GDM1 (cell line): ENCODE measurements around the gene SEMA5A.

Experiments
- DNase-seq: peaks from one replicate; lab custom pipeline; 2025; lab: John Stamatoyannopoulos, UW

SEMA5A gene

DNA sequence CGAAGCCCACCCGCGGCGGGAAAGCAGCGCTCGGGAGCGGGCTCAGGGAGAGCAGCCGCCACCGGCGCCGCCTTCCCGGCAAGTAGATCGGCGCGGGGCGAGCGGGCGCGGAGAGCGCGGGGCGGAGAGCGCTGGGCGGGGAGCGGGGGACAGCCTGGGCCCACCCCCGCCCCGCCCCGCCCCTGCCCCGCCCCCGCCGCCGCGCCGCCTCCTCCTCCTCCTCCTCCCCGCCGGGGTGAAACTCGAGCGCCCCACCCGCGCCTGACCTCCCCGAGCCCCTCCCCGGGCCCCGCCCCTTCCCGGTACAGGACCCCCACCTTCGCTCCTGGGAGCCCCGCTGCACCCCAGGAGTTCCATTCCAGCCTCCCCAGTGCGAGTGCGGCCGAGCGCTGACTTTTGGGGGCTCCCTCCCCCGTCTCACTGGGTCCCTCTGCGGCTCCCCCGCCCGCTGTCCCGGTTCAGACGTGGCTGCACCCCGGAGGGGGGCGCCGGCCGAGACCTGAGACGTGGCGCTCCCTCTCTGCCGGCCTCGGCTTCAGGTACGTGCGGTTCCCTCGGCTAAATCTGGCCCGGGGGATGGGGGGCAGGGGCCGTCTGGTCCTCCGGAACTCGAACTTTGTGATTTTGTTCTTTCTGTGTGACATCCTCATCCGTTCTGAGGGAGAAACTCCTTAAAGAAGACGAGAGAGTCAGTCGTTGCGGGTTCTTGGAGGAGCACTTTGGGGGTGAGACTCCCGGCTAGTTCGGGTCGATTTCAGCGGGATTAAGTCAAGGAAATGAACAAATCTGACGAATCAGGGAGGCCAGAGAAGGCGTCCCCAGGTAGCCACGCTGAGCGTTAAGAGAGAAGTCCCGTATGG is at the start of gene SEMA5A:
TSS of gene SEMA5A (minus strand) at position 84 of the 860 bp plus-strand sequence. CDS start 166,129 bp downstream, outside the sequence.
- DNase-seq = no peak

GRCh38 chr5:9594913-9595312 is 49.0 kb upstream of the SEMA5A start:
- DNase-seq = no peak

DNA sequence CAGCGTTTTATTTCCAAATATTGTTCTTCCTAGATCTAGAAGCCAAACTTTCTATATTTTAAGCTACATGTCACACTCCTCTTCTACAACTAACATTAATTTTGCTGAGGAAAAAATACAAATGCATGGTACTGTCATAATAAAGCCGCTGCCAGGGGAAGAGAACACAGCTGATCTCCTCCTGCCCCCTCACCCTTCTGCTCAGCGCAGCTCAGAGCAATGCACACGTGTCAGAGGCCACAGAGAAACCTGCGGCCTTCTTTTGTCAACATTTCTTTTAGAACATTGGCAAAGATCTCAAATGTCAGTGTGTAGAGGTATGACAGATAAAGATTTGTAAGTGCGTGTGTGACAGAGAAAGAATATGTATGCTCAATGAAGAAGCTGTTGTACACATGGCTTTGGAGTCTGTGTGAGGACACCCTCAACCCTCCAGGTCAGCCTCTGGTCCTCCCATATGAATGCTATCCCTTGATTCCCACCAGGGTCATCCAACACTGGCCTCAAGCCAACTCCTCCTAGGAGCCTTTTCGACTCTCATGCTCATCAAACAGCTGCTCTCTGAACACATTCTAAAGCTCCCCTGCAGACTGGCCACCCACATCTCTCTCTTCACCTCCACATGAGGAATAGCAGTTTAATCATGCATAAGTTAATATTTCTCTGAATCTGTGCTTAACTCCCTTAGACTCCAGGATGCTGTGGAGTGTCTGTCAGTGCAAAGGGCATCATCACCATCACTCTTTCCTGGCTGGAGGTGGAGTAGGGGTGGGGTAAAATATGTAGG is 43.4 kb upstream of the SEMA5A start:
- no peak for DNase-seq

- DNase-seq = no peak
These were observed 42.4 kb upstream of the SEMA5A start for GRCh38 chr5:9588254-9588653.

GRCh38 chr5:9587135-9587534 is 41.3 kb upstream of the SEMA5A start:
- no peak for DNase-seq

- DNase-seq = no peak
These were observed 36.5 kb upstream of the SEMA5A start for GRCh38 chr5:9582406-9582805.

GRCh38 chr5:9573796-9574195 is 27.9 kb upstream of the SEMA5A start:
- no peak for DNase-seq

- no peak for DNase-seq
These were observed 26.4 kb upstream of the SEMA5A start for GRCh38 chr5:9572246-9572645.

DNA sequence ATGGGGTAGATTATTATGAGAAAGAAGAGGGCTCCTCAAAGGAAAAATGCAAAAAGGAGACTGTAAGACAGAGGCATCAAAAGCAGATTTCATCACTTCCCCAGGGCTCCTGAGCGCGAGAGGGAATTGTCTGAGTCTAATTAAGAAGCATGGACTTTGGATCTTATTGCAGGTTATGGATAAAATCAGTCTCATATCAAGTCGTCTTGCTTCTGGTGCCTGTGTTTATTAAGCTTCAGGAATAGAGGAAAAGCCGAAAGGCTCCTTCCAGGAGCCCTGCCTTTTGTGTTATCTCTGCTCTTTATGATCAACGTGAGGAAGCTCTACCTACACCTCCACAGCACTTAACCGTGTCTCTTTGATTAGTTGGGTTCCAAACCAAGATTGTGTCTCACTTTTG is 25.0 kb upstream of the SEMA5A start:
- no peak for DNase-seq

DNA sequence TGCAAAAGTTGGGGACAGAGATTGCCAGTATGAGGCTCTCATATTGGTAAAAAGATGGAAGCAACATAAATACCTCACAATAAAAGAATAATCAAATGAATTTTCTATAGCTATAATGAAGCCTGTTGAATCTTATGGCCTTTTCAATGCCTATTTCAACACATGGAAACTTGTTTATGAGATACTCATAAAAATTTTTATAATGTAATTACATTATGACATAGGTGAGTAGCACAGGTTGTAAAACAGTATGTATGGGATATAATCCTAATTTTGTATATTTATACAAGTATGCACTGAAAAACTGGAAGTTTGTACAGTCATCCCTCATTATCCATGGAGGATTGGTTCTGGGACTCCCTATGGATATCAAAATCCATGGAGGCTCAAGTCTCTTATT is 21.2 kb upstream of the SEMA5A start:
- DNase-seq = no peak

GRCh38 chr5:9564752-9565151 is 18.9 kb upstream of the SEMA5A start:
- no peak for DNase-seq

DNA sequence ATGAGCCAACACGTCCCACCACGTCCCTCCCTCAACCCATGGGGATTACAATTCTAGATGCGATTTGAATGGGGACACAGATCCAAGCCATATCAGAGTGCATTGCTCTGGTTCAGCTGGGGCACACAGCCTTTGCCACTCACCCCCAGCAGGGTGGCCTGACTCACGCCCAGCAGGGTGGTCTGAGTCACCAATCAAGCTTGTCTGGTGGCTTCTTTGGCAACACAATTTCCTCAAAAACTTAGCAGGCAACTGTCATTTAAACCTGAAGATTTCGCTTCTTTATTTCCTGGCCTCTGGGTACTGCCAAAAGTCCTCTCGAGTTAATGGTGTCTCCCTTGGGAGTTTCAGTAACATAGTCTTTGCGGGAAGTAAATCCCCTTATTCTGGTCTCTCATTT is 16.3 kb upstream of the SEMA5A start:
- no peak for DNase-seq

DNA sequence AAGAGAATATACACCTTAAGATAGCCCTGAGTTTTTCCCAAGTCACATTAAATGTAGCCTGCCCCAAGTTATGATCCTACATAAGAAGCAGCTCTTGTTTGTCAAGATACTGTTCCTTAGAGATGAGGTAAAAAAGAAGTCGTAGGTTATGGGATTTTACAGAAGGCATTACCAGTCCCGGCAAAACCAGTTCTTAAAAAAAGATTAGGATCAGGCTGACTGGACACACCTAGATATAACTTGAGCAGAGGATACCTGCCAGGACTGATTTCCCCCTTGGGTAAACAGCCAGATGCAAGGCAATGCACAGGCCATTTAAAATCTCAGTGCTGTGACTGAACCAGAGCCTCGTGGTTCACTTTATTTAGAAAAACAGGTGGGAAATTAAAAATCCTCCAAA is 14.1 kb upstream of the SEMA5A start:
- DNase-seq = no peak

DNA sequence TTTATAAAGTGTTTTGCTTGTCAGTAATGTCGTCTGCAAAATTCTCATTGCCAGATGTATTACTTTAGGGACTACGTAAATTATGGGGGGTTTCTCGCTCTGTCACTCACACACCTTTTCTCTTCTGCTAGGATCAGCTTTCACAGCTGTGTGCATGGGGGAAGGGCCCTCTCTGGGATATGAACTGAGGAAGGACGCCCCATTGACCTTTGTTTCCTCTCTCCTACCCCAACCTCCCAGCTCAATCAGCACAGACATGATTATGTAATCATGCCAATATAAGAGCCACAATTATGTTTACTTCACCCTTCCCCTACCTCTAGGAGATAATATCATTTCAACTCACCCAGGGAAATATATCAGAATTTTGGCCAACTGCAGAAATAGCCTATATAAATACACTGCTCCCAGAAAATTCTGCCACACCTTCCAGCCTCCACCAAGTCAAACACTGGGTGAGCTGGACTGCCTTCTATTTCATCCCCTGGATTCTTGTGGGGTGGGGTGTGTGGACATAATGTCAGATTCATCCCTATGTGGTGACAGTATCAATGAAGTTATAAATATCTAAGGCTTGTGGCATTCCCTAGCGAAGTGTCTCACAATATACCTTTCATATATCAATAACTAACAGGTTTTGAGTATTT is 12.6 kb upstream of the SEMA5A start:
- no peak for DNase-seq

- no peak for DNase-seq
These were observed 11.8 kb upstream of the SEMA5A start for GRCh38 chr5:9557696-9558095.

DNA sequence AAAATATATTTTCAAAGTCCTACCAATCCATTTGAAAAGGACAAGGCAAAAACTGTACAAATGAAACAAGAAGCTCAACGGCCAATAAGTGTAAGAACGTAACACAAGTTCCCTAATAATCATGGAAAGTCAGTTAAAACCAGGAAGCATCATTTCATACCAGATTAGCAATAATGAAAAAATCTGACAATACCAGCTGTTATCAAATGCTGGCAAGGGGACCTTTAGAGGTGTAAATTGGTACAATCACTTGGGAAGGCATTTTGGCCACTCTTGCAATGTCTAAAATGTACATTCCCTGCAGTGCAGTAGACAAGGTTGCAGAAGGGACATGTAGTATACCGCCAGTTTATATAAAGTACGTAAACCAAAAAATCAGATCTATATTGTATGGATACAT is 10.1 kb upstream of the SEMA5A start:
- no peak for DNase-seq

DNA sequence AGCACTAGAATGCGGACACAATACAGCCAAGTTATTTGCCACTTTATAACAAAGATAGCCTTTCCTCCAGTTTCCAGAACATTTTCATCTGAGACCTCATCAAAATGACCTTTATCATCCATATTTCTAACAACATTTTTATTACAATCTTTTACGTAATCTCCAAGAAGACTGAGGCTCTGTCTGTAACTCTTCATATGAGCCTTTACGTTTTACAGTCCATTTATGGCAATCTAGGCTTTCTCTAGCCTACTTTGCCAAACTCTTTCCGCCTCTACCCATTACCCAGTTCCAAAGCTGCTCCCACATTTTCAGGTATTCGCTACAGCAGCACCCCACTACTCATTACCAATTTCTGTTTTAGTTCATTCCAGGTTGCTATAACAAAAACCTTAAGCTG is 8.2 kb upstream of the SEMA5A start:
- DNase-seq = no peak

DNA sequence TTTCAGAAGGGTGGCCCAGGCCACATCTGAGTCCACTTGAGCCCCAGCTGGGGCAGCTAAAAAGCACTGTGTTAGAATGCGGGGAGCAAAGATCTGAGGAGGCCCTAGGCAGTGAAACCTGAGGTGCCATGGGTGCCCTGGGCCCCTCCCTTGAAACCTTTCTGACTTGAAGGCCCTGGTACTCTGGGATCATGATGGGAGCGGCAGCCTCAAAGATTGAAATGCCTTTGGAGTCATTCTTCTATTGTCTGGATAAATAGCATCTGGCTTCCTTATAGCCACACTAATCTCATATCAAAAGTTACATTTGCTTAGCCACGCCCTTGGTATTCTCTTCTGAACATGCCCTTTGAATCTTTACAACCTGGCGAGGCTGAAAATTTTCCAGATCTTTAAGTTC is 7.7 kb upstream of the SEMA5A start:
- no peak for DNase-seq

DNA sequence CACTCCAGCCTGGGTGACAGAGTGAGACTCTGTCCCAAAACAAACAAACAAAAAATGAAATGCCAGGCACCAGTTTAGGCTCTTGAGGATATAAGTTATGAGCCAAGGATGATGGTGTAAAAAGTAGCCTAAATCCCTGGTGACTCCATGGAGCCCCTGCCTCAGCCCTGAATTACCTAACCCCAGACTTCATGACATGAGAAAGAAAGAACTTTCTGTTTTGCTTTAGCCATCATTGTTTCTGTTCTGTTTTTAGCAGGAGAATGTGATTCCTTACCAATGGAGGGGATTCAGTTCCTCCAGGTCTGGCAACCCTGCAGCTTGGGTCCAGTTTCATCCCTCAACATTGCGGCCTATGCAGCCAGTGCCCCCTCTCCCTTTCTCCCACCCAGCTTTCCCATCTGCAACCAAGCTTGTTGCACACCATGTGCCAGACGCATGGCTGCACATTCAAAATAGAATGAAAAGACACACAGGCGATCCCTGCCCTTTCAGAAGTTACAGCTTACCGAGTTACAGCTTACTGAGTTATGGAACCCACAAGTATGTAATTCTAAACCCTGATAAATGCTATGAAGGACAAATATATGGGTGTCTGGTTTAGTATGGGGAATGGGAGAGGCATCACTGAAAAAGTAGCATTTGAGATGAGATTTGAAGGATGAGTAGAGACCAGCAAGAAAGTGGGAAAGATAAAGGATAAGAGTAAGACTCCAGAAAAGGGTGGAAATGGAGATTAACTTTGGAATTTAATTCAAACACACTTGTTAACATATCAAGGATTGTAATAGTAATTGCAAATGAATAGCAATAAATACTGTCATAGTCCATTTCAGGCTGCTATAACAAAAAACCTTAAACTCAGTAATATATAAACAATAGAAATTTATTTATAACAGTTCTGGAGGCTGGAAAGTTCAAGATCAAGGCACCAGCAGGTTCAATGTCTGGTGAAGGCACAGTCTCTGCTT is 6.0 kb upstream of the SEMA5A start:
- DNase-seq = no peak

DNA sequence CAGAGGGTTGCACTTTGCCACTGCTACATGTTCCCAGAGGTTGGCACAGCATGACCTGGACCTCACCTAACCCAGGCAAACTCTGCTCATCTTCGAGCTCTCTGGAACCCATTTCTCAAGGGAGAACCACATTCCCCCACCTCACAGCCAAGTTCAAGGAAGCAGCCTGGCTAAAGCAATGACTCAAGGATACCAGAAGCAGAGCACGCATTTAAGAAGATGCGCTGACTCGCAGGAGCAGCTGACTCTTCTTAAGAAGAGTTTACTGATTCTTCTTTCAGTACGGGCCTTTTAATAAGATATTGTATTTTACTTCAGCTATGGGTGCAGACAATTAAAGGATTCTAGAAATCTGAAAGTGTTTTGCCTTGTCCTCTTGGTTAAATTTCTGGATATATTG is 4.1 kb upstream of the SEMA5A start:
- DNase-seq = no peak

- no peak for DNase-seq
These were observed 1.5 kb upstream of the SEMA5A start for GRCh38 chr5:9547122-9547947.
